ENCODE data around the gene CST2.
"Not testable (repeated sequence)": the region's sequence is repeated elsewhere in the genome, so short reads cannot be mapped to it uniquely, and the experiment has no call there.

- TF ChIP-seq, protein P1, sequence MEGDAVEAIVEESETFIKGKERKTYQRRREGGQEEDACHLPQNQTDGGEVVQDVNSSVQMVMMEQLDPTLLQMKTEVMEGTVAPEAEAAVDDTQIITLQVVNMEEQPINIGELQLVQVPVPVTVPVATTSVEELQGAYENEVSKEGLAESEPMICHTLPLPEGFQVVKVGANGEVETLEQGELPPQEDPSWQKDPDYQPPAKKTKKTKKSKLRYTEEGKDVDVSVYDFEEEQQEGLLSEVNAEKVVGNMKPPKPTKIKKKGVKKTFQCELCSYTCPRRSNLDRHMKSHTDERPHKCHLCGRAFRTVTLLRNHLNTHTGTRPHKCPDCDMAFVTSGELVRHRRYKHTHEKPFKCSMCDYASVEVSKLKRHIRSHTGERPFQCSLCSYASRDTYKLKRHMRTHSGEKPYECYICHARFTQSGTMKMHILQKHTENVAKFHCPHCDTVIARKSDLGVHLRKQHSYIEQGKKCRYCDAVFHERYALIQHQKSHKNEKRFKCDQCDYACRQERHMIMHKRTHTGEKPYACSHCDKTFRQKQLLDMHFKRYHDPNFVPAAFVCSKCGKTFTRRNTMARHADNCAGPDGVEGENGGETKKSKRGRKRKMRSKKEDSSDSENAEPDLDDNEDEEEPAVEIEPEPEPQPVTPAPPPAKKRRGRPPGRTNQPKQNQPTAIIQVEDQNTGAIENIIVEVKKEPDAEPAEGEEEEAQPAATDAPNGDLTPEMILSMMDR (conservative IDR thresholded peaks at IDR 0.05), result not testable (repeated sequence)
- TF ChIP-seq ZFX (IDR thresholded peaks at IDR 0.05), result not testable (repeated sequence)
These were observed 16.2 kb downstream of the CST2 start for GRCh38 chr20:23810349-23810748.

Measured in C4-2B (cell line).